Peyer's patch (tissue), 4 donors: Measurements from ENCODE around the gene NOL4L. TPM values are rescaled to one million over a fixed set of nuclear protein-coding genes. Genes with fewer than 3 reads are reported as not detected.

Experiments used
- DNase-seq, 3 donors: peaks; one replicate each; pipeline ENCODE4 v3.0.0-alpha.2; 2017 to 2019
- H3K27ac ChIP-seq, 4 donors: fragments of 200-600 bp; sonication (generic); one replicate each; pipeline ENCODE4 v1.5.1; 2016 to 2019
- H3K27me3 ChIP-seq, 2 donors: fragments of 200-600 bp; sonication (generic); one replicate each; pipeline ENCODE4 v1.5.1; 2019
- H3K36me3 ChIP-seq, 3 donors: fragments of 200-600 bp; sonication (generic); one replicate each; pipeline ENCODE4 v1.5.1; 2016 to 2019
- H3K4me1 ChIP-seq, 4 donors: fragments of 200-600 bp; sonication (generic); one replicate each; pipeline ENCODE4 v1.5.1; 2016 to 2019
- H3K4me3 ChIP-seq, 4 donors: fragments of 200-600 bp; sonication (generic); 1 replicate in 3 of 4; 2 replicates in 1 of 4; pipeline ENCODE4 v1.5.1; 2016 to 2019; ENCODE audit warnings: mild to moderate bottlenecking in 1 of 4
- H3K9me3 ChIP-seq, 4 donors: fragments of 200-600 bp; sonication (generic); one replicate each; pipeline ENCODE4 v1.5.1; 2016 to 2019; ENCODE audit warnings: mild to moderate bottlenecking in 1 of 4
- CTCF ChIP-seq, 6 experiments: fragments of 450-650 bp in 4 of 6; fragments of 200-600 bp in 2 of 6; sonication (generic) in 1 of 6; IDR thresholded peaks; one replicate each; pipeline ENCODE4 v1.5.1; 2017 to 2019; ENCODE audit warnings: antibody characterized with exemption in 6 of 6, mild to moderate bottlenecking in 3 of 6, moderate library complexity in 1 of 6
- POLR2A ChIP-seq, 2 donors: fragments of 450-650 bp; IDR thresholded peaks; one replicate each; pipeline ENCODE4 v1.5.1; 2017; ENCODE audit warnings: antibody characterized with exemption in 2 of 2, mild to moderate bottlenecking in 2 of 2, moderate library complexity in 2 of 2
- total RNA-seq, 4 donors: library from RNA; depleted of rRNA; stranded (reverse); fragments of >200 nt; gene quantifications; one replicate each; pipeline ENCODE4 v1.1.0, GENCODE V29; 2016

NOL4L gene
- total RNA-seq, 4 donors from 2014 or later = 44.6 to 134 (median 109) TPM

GRCh38 chr20:32571566-32571965 lies 13.6 kb downstream of the NOL4L start:
- no peak overlapping the region for H3K4me3 ChIP-seq
- no peaks in the 10 kb centered on the region for H3K27me3 ChIP-seq
- no peak for DNase-seq
- H3K27ac ChIP-seq = no peak overlapping the region
- no peaks in the 10 kb centered on the region for H3K4me1 ChIP-seq
- no peaks in the 10 kb centered on the region for H3K9me3 ChIP-seq
- TF ChIP-seq CTCF (IDR thresholded peaks at IDR 0.05) = no peak
- TF ChIP-seq POLR2A (IDR thresholded peaks at IDR 0.05) = no peak
- H3K36me3 ChIP-seq = no peaks in the 10 kb centered on the region

GRCh38 chr20:32570401-32571190 lies 14.5 kb downstream of the NOL4L start:
- H3K27me3 ChIP-seq = no peaks in the 10 kb centered on the region
- TF ChIP-seq POLR2A (IDR thresholded peaks at IDR 0.05) (no peak), CTCF (IDR thresholded peaks at IDR 0.05) (no peak)
- H3K27ac ChIP-seq = no peak overlapping the region
- no peaks in the 10 kb centered on the region for H3K9me3 ChIP-seq
- H3K4me3 ChIP-seq = no peak overlapping the region
- no peaks in the 10 kb centered on the region for H3K36me3 ChIP-seq
- DNase-seq = no peak
- no peaks in the 10 kb centered on the region for H3K4me1 ChIP-seq

GRCh38 chr20:32569380-32570305 lies 15.5 kb downstream of the NOL4L start:
- H3K4me1 ChIP-seq = no peaks in the 10 kb centered on the region
- H3K4me3 ChIP-seq = no peak overlapping the region
- H3K27ac ChIP-seq = no peak overlapping the region
- TF ChIP-seq POLR2A (IDR thresholded peaks at IDR 0.05) = no peak
- TF ChIP-seq CTCF (IDR thresholded peaks at IDR 0.05) = no peak
- DNase-seq = no peak
- H3K9me3 ChIP-seq = no peaks in the 10 kb centered on the region
- no peaks in the 10 kb centered on the region for H3K27me3 ChIP-seq
- no peaks in the 10 kb centered on the region for H3K36me3 ChIP-seq

GRCh38 chr20:32569018-32569379 lies 16.1 kb downstream of the NOL4L start:
- Histone ChIP-seq H3K27ac (no peak overlapping the region), H3K27me3 (no peaks in the 10 kb centered on the region), H3K4me1 (no peaks in the 10 kb centered on the region), H3K9me3 (no peaks in the 10 kb centered on the region), H3K4me3 (no peak overlapping the region), H3K36me3 (no peaks in the 10 kb centered on the region)
- no peak for DNase-seq
- TF ChIP-seq CTCF (IDR thresholded peaks at IDR 0.05) (no peak), POLR2A (IDR thresholded peaks at IDR 0.05) (no peak)

- H3K4me3 ChIP-seq = no peak overlapping the region
- H3K27ac ChIP-seq = no peak overlapping the region
- no peaks in the 10 kb centered on the region for H3K9me3 ChIP-seq
- no peaks in the 10 kb centered on the region for H3K4me1 ChIP-seq
- no peaks in the 10 kb centered on the region for H3K36me3 ChIP-seq
- TF ChIP-seq POLR2A (IDR thresholded peaks at IDR 0.05) = no peak
- TF ChIP-seq CTCF (IDR thresholded peaks at IDR 0.05) = no peak
- no peak for DNase-seq
- no peaks in the 10 kb centered on the region for H3K27me3 ChIP-seq
Observed at GRCh38 chr20:32567384-32568178, 17.6 kb downstream of the NOL4L start.
